A673 (cell line): Measurements from ENCODE around the gene HLA-DQB2.

Experiments
- EZH2 ChIP-seq: fragments of 200-600 bp; sonication (generic); IDR thresholded peaks from 2 replicates; pipeline ENCODE4 v1.6.1; 2017; ENCODE audit warnings: borderline replicate concordance, low read depth, mild to moderate bottlenecking, mixed read lengths, antibody characterized with exemption, low read length; ENCODE audit not compliant: poor library complexity, severe bottlenecking
- TF ChIP-seq, protein P1 (sequence below): fragments of 300-800, 200-600 bp; sonication (generic); conservative IDR thresholded peaks from 2 replicates; pipeline ENCODE4 v1.5.1; 2017; ENCODE audit warnings: low read depth, mild to moderate bottlenecking, antibody characterized with exemption, low read length, moderate library complexity, mixed read lengths

- TF ChIP-seq, protein P1, sequence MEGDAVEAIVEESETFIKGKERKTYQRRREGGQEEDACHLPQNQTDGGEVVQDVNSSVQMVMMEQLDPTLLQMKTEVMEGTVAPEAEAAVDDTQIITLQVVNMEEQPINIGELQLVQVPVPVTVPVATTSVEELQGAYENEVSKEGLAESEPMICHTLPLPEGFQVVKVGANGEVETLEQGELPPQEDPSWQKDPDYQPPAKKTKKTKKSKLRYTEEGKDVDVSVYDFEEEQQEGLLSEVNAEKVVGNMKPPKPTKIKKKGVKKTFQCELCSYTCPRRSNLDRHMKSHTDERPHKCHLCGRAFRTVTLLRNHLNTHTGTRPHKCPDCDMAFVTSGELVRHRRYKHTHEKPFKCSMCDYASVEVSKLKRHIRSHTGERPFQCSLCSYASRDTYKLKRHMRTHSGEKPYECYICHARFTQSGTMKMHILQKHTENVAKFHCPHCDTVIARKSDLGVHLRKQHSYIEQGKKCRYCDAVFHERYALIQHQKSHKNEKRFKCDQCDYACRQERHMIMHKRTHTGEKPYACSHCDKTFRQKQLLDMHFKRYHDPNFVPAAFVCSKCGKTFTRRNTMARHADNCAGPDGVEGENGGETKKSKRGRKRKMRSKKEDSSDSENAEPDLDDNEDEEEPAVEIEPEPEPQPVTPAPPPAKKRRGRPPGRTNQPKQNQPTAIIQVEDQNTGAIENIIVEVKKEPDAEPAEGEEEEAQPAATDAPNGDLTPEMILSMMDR: no peak
- no peak for TF ChIP-seq EZH2
These were observed 15.7 kb upstream of the HLA-DQB2 start for GRCh38 chr6:32779036-32779435.
